HG02678 (cell line): Measurements from ENCODE around the gene SEPTIN6.

ENCODE experiments used
- ATAC-seq: cut with Tn5 transposase; IDR thresholded peaks from one replicate; pipeline ENCODE4 v1.9.1; 2021; ENCODE audit warnings: mild to moderate bottlenecking, moderate library complexity; ENCODE audit not compliant: unreplicated experiment

SEPTIN6 gene

DNA sequence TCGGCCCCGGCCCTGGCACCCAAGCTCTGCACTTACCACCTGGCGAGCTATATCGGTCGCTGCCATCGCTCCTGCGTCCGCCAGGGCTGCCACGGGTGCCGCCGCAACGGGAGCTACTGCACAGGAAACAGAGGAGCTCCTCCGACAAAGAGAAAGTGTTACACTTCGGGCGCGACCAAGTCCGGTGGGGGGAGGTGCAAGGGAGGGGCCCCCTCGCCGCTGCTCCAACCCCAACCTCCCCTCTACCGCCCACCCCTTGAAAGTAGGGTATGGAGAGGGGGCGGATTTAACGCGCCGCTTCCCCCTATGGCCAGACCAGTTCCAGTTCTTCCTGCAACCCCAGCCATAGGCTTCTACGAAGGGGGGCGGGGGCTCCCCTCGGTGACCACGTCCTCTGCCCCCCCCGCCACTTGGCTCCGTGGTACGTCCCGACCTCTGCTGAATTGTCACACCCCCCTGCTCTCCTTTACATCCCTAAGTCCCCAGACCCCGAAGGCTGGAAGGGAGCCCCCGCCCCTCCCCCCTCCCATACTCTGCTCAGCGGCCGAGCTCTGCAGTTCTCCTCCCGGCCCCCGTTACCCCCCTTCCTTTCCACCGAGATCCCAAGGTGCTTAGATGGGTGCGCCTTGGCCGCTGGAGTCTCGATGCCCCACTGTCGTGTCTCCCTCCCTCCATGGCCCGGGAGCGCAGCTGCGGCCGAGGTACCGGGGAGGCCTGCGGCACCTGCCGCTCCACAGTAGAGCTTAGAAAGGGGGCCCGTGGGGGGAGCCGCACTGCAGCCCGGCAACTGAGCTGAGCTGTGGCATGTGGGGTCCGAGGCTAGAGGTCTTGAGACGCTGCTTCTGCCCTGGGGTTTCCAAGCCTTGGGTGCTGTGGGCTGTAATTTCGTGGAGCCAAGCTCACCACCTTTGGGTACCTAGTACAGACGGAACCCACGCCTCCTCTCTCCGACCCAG lies at the start of gene SEPTIN6:
Gene SEPTIN6, minus strand, starts transcription at position 129 of the 956 bp plus-strand sequence. Its CDS starts 63 bp downstream, at position 66.
- ATAC-seq = peak; percentile 64

DNA sequence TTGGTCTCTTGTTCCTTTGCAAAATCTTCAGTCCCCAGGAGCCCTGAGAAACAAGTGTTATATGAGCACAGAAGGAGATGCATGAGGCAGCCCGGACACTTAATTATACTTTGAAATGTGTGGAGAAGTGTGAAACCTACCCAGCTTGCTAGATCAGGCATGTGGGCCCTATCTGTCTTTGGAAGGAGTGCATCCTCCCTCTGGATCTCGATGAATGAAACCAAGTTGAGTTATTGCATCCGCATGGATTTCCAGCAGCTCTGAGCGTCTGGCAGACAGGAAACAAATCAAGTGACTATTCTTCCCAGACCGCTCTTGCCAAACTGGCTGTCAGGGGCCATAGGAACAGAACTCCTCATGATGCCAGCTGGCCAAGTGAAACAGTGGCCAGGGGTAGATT lies 45.8 kb upstream of the SEPTIN6 start:
- ATAC-seq = no peak

DNA sequence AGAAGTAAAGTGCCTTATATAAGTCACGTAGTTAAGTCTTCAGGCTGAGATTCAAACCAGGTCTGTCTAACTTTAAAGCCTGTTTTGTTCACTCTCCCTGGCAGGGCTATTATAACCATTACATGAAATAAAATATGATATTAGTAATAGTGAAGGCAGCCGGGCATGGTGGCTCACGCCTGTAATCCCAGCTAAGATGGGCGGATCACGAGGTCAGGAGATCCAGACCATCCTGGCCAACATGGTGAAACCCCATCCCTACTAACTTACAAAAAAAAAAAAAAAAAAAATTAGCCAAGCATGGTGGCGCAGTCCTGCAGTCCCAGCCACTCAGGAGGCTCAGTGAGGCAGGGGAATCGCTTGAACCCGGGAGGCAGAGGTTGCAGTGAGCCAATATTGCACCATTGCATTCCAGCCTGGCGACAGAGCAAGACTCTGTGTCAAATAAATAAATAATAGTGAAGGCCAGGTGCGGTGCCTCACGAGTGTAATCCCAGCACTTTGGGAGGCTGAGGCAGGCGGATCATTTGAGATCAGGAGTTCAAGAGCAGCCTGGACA lies 43.3 kb upstream of the SEPTIN6 start:
- ATAC-seq = no peak

DNA sequence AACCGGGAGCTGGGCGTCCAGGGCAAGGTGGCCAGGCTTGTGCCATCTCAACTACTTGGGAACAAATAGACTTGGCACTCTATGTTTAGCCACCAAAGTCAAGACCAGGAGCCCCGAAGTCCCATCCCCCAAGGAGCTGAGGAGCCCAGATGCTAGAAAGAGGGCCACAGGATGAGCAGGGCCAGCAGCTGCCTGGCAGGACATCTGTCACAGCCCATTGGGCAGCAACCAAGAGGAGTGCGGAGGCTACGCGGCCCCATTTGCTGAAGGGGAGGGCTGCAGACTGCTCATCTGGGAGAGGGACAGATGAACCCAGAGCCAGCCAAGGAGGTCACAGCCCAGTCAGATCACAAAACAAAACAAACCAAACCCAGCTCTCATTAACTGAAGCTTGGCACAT lies 42.5 kb upstream of the SEPTIN6 start:
- ATAC-seq = no peak

DNA sequence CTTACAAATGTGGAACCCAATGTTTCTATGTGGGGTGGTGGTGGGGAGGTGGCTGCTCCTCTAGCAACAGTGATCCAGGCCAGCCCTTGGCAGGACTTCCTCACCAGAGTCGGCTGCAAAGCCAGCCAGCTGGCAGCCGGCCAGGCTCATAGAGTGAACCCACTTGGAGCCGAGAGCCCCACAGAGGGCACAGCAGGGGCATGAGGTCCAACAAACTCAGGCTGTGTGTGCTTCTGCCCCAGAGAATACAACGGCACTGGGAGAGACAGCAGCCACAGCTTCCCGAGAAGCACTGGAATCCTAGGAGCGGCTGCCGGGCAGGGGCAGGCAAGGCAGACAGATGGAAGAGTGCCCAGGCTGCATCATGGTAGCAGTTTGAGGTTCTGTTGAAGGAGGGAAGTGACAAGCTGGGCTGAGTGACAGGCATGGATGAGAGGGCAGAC lies 42.0 kb upstream of the SEPTIN6 start:
- no peak for ATAC-seq

DNA sequence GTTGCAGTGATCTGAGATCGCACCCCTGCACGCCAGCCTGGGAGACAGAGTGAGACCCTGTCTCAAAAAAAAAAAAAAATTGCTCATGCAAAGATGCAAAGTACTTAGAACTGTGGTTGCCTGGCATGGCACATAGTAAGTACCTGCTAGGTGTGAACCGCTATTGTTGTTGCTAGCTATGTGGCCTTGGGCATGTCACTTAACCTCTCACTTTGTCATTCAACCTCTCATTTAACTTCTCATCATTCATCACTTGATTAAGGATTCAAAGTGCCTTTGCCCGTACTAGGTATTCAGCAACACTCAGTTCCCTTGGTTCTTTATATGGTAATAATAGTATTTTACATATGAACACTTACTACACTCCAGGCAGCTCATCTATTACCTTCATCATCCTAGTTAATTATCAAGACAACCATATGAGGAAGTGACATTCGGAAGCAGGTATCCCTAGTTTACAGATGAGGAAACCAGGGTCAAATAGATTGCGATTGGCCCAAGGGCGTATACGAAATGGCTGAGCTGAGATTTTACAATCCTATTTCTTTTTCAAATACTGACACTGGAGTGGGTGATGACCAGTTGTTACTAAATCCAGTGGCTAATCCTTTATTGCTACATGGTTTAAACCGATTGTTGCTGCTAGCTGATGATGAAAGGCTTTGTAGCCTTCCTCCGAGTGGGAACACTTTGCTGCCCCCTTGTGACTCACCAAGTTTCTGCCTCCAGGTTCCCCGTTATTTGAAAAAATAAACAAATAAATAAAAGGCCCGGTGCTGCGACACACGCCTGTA lies 36.6 kb upstream of the SEPTIN6 start:
- no peak for ATAC-seq

DNA sequence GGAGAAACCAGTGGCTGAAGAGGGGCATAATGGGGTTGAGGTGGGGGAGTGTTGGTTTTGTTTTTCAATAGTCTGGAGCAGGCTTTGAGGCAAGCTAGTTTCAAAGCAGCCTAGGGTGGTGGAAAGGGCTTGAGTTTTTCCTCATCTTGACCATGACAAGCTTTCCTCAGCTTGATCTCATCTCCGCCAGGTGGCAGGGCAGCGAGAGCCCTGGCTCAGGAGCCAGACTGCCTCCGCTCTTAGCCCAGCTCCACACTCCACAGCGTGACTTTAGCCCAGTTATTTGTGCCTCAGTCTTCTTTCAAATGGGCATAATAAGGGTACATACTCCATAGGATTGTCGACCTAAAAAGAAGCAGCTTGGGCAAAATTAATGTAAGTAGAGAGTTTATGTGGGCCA lies 35.5 kb upstream of the SEPTIN6 start:
- no peak for ATAC-seq

DNA sequence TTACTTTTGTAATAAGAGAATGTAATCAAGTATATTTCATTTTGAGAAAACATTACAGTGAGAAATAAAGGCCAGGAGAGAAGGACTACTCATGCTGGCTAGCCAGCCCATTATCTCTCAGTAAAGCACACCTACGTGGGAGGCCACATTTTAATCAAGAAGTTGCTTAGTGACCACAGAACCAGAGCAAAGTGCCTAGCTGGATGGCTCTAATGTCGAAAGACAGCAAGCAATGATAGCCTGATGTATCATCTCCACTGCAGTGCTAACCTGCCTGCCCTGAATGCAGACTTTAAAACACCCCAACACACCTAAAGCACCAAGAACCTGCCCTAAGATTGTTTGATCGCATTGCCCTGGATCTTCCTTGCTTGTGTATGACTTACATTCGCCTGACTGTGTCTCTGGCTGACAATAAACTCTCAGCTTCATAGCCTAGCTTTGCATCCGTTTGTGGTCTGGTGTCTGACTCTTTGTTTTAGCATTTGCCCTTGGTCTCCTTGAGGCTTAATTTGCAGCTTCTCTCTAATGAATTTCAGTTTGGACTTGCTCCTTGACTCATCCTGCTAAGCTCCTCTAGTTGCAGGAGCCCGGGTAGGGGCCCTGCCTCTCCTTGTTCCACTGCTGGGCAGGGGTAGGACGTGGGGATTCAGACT lies 34.1 kb upstream of the SEPTIN6 start:
- no peak for ATAC-seq

DNA sequence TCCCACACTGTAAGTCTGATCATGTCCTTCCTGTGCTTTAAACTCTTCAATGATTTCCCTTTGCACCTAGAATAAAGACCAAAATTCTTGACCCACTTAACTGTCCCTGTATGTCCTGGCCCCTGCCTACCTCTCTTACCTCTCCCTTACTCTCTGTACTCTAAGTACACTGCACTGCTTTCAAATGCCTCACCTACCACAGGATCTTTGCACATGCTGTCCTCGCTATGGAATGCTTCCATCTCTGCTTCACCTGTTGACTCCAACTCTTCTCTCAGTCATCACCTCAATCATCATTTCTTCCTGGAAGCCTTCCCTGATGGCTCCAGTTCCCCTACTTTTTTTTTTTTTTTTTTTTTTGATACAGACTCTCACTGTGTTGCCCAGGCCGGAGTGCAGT lies 29.0 kb upstream of the SEPTIN6 start:
- no peak for ATAC-seq

DNA sequence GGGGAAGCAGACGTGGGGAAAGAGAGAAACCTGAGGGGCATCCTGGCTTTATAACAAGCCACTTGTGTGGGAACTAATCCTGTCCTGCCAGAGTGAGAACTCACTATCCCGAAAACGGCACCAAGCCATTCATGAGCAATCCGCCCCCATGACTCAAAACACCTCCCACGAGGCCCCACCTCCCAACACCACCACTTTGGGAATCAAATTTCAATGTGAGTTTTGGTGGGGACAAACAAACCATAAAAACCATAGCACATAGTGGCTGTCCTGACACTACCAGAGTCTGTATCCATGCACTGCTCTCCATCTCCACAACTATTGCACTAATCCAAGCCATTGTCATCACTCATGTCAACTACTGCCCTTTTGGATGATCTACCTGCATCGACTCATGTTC lies 28.5 kb upstream of the SEPTIN6 start:
- ATAC-seq = no peak

DNA sequence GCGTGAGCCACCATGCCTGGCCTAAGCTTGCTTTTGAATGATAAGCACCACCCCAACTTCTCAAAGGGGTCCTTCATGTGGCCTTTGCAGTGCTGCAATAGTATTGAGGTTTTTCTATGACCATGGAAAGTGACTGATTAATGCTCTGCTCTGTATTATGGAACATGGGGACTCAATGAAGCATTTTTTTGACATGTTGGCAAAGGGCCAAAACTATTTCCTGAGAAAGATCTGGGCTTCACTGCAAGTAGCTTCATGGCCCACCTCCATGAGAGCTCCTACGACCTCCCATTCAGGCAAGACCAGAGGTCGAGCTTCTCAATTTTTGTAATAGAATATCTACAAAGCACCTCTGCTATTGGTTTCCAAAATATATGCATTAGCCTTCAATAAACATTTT lies 16.7 kb upstream of the SEPTIN6 start:
- ATAC-seq = no peak

DNA sequence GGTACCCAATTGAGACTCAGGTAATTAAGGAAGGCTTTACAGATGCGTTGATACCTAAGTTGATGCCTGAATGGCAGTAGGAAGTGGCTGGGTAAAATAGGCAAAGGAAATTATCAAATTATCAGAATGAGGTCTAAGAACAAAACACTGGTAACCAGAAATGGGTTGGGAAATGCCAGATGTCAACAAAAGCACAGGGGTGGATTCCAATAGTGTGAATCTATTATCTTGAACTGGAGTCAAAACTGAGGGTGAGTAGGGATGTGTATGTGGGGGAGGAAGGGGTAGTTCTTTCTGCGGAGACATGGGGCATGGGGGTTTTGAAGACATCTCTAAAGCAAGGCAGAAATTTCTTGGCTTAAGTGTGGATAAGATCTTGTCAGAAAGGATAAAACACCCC lies 16.0 kb upstream of the SEPTIN6 start:
- no peak for ATAC-seq

DNA sequence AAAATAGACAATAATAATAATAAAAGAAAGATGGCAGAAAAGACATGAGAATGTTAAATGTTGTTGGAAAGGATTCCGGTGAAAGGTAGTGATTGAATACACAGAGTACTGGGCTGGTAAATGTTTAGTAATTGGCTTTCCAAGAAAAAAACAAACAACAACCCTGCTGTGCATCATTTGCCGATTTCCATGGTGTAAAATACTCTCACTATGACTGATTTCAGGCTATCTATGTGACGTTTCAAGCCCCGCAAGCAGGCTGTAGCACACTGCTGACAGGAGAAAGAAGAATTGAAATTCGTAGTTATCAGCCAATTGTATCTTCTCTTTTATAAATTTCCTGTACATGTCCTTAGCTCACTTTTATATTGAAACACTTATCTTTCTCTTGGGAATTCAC lies 13.6 kb upstream of the SEPTIN6 start:
- ATAC-seq = no peak

DNA sequence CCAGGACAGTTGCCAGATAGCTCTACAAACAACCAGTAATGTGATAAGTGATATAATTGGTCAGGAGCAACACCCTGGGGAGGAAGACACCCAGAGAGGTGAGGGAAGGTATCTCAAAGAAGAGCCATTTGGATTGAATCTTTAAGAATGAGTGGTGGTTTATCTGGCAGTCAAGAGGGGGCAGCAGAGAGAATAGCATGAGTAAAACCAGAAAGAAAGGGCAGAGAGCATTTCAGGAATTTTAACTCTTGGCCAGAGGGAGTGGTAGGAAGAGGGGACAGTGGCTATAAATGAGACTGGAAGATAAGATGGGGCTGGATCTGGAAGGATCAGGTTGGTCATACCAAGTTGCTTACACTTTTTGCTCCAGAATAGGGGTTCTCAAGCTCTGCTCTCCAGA lies 5.9 kb upstream of the SEPTIN6 start:
- ATAC-seq = no peak

DNA sequence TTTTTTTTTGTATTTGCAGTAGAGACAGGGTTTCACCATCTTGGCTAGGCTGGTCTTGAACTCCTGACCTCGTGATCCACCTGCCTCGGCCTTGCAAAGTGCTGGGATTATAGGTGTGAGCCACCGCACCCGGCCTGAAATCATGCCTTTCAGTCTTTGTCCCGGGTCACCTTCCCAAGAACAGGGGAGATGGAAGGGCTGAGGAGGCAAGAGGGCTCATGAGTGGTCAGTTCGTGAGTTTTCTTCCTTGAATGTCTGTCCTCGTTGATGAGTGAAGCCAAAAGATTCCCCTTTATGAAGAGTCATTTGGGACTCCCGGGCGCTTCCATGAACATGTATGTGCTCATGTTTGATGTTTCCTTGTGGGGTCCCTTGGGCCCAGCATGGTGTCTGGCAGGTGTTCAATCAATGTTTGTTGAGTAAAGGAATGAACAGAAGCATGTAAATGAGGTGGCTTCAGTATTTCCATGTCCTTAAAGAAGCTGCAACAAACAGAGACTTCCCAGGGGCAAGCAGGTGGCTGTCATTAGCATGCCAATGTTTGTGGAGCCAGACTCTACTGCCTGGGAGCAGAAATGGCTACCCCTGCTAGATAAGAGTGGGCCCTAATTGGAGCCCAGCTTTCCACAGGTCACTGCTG lies 3.4 kb upstream of the SEPTIN6 start:
- no peak for ATAC-seq

DNA sequence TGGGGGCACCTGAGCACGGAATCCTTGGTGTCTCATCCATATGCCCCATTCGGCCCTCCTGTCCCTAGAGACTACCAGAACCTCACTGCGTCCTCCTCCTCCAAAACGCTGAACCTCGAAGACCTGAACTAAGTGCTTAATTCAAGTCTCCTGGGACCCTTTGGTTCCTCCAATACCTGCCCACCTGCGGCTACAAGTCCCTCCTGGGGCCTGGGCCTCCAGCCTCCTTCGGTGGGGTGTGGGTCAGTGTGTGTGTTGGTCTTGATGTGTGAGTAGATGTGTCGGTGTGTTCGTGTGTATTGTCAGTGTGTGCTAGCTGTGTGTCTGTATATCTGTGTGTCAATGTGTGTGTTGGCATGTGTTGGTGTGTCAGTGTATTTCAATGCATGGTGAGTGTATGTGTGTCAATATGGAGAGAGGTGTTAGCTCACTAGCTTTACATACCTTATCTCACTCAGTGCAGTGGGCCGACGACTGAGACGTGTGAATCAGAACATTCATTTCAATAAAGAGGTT lies 2.6 kb upstream of the SEPTIN6 start:
- ATAC-seq = no peak

DNA sequence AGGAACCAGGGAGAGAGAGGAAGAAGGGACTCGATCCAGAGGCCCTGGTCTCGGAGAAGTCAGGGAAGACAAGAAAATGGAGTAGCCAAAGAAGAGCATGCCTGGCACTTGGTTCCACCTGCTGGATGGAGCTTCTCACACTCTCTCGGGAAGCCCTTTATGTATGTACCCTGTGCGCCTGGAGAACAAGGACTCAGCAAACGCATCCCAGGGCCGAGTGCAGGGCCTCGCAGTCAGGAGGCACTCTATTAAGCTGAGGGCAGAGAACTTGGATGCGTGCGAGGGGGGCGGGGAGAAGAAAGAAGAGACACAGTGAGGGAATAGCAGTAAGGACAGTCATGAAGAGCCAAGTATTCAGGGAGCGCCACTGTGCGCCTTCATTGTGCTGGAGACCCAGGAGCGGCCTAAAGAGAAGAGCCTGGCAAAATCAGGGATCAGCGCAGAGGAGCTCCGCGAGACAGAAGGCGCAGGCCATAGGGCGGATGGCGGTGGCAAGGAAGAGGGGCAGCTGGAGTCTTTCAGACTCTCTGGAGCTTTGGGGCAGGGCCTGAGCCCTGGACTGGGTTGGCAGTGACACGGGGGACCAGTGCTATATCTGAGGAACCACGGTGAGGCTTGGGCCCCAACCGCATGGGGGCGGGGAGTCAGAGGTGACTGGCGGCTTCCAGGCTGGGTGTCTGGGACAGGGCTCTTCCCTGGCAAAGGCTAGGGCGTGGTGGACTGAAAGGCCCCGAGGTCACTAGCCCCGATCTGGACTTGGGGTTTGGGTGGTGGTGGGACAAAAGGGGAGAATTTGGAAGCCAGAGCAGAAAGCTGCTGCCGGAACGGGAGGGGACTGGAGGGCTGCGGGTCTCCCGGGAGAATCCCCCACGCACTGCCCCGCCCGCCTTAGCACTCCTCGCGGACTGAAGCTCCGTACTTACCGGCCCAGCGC lies 1.9 kb upstream of the SEPTIN6 start:
- ATAC-seq = no peak

DNA sequence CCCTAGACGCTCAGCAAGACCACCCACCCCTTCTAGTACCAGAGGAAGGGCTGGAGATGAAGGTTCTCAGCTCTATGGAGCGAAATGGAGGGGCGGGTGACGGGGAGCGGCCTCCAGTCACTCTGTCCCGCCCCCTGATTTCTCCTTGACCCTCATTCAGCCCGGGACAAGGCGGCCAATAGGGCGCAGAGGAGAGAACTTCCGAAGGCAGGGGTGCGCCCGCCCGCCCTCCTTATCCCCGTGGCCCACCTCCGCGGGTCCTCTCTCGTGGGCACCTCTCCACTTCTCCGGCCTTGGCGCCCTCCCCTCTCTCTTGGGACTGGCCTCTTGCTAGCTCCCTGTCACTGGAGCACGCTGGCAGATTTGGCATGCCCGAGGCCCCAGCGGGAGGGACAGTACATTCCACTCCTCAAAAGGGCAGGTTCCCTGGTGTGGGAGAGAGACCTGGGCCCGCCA lies 1.1 kb upstream of the SEPTIN6 start:
- ATAC-seq = no peak
